GM19351 (cell line): ENCODE data around the gene AKAP6.

Experiments
- ATAC-seq: cut with Tn5 transposase; IDR thresholded peaks from one replicate; pipeline ENCODE4 v1.9.1; 2021; ENCODE audit warnings: mild to moderate bottlenecking, moderate library complexity; ENCODE audit not compliant: unreplicated experiment

The AKAP6 gene

DNA sequence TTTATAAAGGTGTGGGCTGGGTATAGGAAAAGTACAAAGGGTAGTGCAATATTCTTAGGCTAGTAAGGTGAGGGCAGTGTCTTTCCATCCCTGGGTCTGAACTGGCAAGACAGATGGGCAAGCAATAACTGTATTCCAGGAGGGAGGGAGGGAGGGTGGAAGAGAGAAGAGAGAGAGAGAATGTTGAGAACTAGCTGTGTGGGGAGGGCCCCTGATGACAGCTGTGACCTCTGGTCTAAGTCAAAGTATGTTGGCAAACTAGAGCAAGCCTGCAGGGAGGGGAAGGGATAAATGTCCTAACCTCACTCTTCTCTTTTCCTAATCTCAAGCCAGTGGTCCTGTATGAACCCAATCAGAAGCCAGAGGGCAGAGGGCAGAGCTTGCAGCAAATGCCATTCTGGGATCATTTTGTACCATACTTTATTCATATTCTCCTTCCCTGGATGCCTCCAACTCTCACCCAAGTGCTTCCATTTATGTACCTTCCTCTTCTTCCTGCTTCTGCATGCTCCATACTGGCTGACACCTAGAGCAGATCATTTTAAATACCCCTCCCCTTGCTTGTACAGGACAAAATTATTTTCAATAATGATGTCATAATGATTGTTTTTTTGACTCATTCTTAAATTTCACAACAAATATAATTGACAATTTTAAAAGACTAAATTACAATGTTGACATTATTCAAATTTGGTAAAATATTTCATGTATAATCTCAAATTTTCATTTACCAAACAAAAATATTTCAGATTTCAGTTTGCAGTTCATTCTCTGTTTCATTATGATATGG, 75.9 kb downstream of the AKAP6 start:
- no peak for ATAC-seq

GRCh38 chr14:32405856-32406255, 76.8 kb downstream of the AKAP6 start:
- ATAC-seq: no peak

- ATAC-seq: no peak
Measured at GRCh38 chr14:32407130-32407529, 78.0 kb downstream of the AKAP6 start.

GRCh38 chr14:32408018-32408417, 78.9 kb downstream of the AKAP6 start:
- no peak for ATAC-seq

- ATAC-seq: no peak
Measured at GRCh38 chr14:32412103-32412502, 83.0 kb downstream of the AKAP6 start.

DNA sequence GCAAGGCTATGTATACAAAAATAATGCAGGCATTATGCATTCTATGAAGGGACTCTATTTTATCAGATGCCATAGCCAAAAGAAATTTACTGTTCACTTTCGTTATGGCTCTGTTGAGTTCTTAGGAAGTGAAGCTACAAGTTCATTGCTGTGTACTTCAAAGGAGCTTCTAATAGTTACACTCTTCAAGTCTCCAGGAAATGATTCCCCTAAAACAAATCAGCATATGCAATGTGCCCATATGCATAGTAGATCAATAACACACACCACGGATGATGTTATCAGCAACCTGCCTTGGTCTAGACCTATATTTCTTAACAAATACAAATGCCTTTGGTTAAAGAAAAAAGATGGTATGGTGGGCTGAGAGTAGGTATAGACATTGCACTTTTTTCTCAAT, 83.4 kb downstream of the AKAP6 start:
- ATAC-seq: no peak

GRCh38 chr14:32413967-32414640, 85.0 kb downstream of the AKAP6 start:
- no peak for ATAC-seq

GRCh38 chr14:32414808-32415255, 85.7 kb downstream of the AKAP6 start:
- ATAC-seq: no peak

- no peak for ATAC-seq
Measured at GRCh38 chr14:32417956-32418552, 89.0 kb downstream of the AKAP6 start.

DNA sequence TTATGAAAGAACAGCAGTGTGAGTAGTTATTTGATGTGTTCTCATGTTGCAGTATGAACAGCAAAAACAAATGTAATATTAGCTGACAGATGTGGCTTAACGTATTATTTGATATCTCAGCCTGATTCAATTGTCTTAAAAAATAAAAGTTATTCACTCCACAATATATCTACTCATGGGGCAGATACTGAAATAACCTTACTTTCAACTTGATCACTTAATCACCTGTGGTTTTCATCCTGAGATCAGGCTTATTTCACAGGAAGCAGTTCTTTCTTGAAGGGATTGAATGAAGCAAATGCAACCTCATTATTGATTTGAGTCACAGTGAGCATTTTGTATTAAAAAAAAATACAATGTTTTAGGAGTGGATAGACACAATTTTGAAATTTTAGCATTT, 90.3 kb downstream of the AKAP6 start:
- no peak for ATAC-seq

- no peak for ATAC-seq
Measured at GRCh38 chr14:32421781-32422180, 92.7 kb downstream of the AKAP6 start.

DNA sequence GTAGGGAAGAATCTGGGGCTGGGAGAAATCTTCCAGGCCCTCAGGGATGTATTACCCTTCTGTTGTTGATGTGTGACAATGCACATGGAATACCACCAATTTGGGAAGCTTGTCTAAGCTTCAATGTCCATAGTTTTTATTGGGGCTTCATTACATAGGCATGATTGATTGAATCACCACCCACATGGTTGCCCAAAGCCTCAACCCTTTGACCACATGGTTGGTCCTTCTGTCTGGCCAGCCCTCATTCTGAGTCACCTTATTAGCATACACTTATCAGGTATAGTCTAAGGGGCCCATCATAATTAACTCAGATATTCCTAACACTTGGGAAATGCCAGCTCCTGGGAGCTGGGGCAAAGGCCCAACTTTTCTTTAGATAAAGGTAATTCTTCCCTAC, 93.3 kb downstream of the AKAP6 start:
- ATAC-seq: no peak

DNA sequence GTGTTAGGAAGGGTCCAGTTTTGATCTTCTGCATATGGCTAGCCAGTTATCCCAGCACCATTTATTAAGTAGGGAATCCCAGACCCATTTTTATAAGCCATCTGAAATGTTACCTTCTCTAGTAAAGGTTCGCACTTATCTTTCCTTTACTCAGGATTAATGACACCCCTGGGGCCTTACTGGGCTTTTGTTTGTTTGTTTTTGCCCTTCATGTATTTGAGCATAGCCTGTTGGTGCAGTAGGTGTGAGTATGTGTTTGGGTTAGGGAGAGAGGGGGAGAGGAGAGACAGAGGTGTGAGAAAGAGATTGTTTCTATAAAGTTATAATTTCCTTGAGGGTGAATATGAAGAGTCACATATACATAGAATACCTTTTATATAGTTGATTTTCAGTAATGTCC, 96.9 kb downstream of the AKAP6 start:
- ATAC-seq: no peak

DNA sequence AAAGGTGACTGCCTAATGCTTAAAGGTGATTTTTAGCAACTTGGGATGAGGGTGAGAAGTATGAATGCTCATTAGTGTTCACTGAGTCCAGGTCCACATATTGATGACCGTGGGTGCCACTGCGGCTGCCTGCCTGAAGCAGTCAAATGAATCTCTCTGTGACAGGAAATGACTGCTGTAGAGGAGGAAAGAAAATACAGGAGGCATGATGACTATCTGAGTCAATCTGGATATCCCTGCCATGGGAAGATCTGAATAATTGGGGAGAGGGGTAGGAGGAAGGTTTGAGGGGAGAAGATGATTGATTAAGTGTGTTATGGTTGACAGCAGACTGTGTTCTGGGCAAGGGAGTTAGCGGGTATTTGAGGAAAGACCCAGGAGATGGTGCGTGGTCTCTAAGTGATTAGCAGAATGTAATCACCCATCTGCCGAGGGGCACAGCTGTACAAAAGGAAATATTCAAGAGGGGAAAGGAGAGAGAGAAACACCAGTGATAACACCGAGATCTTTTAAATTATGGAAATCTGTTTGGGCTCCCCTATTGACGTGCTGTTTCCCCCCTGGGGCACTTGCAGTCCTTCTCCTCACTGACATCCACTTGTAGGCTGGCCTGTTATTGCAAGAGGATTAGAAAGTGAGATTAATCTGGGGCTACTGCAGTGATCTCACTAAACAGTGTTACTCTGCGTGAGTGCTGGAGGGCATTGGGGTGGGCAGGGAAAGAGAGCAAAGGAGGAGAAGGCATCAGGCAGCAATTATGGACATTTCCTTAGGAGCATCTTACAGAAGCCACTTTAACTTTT, 97.7 kb downstream of the AKAP6 start:
- ATAC-seq: no peak

GRCh38 chr14:32427726-32428528, 98.8 kb downstream of the AKAP6 start:
- ATAC-seq: no peak

GRCh38 chr14:32428875-32429274, 99.8 kb downstream of the AKAP6 start:
- ATAC-seq: no peak

GRCh38 chr14:32430326-32430725, 101.2 kb downstream of the AKAP6 start:
- peak; percentile 42 for ATAC-seq

DNA sequence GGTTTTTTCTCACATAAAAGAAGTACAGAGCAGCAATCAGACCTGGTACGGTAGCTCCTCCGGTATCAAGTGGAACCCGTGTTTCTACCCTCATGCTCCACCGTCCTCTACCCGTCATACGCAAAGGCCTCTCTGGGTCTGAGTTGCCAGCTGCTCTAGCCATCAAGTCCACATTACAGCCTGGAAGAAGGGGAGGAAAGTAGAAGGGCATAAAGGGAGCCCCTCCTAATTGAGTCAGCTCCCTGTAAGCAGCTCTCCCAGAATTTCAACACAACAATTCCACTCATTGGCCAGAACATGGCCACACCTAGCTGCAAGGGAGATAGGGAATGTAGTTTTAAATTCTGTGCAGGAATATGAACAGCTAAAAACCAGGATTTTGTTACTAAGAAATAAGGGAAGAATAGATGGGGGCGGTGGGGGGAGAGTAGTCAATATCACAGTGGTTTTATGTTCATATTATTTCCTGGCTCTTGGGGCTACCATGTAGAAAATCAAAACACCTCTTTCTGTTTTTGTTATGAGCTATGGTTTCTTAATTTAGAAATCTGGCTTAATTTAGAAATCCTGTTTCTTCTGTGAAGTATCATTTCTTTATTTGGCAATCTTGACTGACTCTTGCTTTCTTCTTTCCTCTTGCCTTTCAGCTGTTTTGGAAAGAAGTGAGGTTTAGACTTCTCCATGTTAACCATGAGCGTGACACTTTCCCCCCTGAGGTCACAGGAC, 103.9 kb downstream of the AKAP6 start:
- ATAC-seq: peak; percentile 28

GRCh38 chr14:32434180-32434579, 105.1 kb downstream of the AKAP6 start:
- no peak for ATAC-seq

DNA sequence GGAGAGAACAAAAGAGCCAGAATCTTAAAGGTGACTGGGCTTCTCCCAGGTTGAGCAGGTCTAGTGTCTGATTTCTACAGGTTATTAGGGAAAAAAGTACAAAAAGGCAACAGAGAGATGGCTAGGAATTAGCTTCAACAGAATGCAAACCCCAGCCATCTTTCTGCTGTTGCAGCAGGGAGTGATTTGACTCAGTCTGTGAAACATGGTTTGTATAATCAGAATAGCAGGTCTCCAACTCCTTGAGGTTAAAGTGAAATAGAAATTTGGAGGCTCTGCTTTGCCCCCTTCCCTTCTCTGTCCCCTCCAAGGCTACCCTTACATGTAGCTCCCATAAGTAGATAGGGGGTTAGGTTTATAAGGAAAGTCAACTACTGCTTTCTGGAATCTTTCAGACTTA, 105.8 kb downstream of the AKAP6 start:
- ATAC-seq: peak; percentile 54
